Astrocyte of the spinal cord (primary cell): ENCODE data around the gene ZC3H18.

ENCODE experiments used
- DNase-seq: peaks from one replicate; pipeline ENCODE4 v3.0.0; 2011; ENCODE audit warnings: low read depth, low spot score
- H3K4me3 ChIP-seq: 2 replicates; pipeline ENCODE4 v1.5.1; 2011; ENCODE audit warnings: low read depth, mild to moderate bottlenecking, low read length, moderate library complexity
- CTCF ChIP-seq: IDR thresholded peaks from 2 replicates; pipeline ENCODE4 v1.5.1; 2012; ENCODE audit warnings: low read depth, mild to moderate bottlenecking, low read length, inconsistent platforms
- in situ Hi-C: cut with HindIII; loops from 2 replicates; pipeline ENCODE4 v1.10.0; 2017; ENCODE audit warnings: low sequenced_read_pairs

The ZC3H18 gene

GRCh38 chr16:88569614-88569984 lies 604 bp upstream of the ZC3H18 start:
- peak; percentile 1 for DNase-seq
- no peak for TF ChIP-seq CTCF
- in situ Hi-C loops = no loop called here
- peak overlapping the region; percentile 57 for H3K4me3 ChIP-seq

- DNase-seq = peak; percentile 2
- TF ChIP-seq CTCF = no peak
- H3K4me3 ChIP-seq = peak overlapping the region; percentile 75
- in situ Hi-C loops = no loop called here
These were observed 489 bp downstream of the ZC3H18 start for GRCh38 chr16:88570691-88571092.

- H3K4me3 ChIP-seq = no peak overlapping the region
- in situ Hi-C loops = no loop called here
- no peak for DNase-seq
- no peak for TF ChIP-seq CTCF
These were observed 5.0 kb downstream of the ZC3H18 start for GRCh38 chr16:88575251-88575650.

- TF ChIP-seq CTCF = no peak
- DNase-seq = no peak
- in situ Hi-C loops = no loop called here
- no peak overlapping the region for H3K4me3 ChIP-seq
These were observed 6.1 kb downstream of the ZC3H18 start for GRCh38 chr16:88576307-88576706.

GRCh38 chr16:88577166-88577565 lies 7.0 kb downstream of the ZC3H18 start:
- in situ Hi-C loops = no loop called here
- no peak for DNase-seq
- TF ChIP-seq CTCF = no peak
- H3K4me3 ChIP-seq = no peak overlapping the region

- no peak for TF ChIP-seq CTCF
- DNase-seq = no peak
- in situ Hi-C loops = no loop called here
- H3K4me3 ChIP-seq = no peak overlapping the region
These were observed 8.5 kb downstream of the ZC3H18 start for GRCh38 chr16:88578446-88579313.

GRCh38 chr16:88580371-88580770 lies 10.2 kb downstream of the ZC3H18 start:
- in situ Hi-C loops = no loop called here
- no peak overlapping the region for H3K4me3 ChIP-seq
- DNase-seq = no peak
- TF ChIP-seq CTCF = no peak
